Measurements from ENCODE around the gene VSX1. TPM values are rescaled to one million over a fixed set of nuclear protein-coding genes. Genes with fewer than 3 reads are reported as not detected.

The VSX1 gene
- total RNA-seq, 2 experiments from 2014 or later: not detected

DNA sequence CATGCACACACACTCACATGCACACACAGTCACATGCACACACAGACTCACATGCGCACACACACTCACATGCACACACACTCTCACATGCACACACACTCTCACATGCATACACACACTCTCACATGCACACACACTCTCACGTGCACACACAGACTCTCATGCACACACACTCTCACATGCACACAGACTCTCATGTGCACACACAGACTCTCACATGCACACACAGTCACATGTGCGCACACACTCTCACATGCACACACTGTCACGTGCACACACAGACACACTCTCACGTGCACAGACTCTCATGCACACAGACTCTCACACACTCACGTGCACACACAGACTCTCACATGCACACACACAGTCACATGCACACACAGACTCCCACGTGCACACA lies 36.6 kb upstream of the VSX1 start:
- intact Hi-C loops (cut with DNase I, micrococcal nuclease): no loop called here
- no peak for DNase-seq

DNA sequence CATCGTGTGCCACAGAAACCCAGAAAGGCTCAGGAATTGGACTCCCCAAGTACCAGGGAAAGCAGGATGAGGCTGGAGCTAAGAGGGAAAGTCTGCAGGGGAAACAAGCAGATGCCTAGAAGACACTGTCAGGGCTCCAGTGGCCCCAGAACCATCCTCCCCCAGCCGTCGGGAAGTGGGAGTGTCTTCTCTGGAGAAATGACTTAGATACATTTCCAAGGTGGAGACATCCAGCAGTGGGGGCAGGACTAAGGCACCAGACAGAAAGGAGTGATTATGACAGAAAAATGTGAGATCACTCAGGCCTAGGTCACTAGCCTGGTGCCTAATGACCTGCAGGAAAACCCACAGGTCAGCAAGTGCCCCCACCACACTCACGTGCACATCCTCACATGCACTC lies 36.0 kb upstream of the VSX1 start:
- no peaks in the 10 kb centered on the region for H3K36me3 ChIP-seq (ENCODE audit: insufficient read depth, low read length)
- no peak for DNase-seq
- Mint-ChIP-seq H3K4me1 (ENCODE audit: low read depth) (no peaks in the 10 kb centered on the region), H3K9me3 (no peaks in the 10 kb centered on the region), H3K27ac (no peak overlapping the region), H3K36me3 (ENCODE audit: low read depth) (no peaks in the 10 kb centered on the region), H3K4me3 (no peak overlapping the region), H3K27me3 (peaks cover 7% of the 10 kb centered on the region)
- CTCF ChIA-PET: no interaction called here
- intact Hi-C loops (cut with DNase I, micrococcal nuclease): no loop called here
- H3K27ac ChIP-seq (ENCODE audit: low read depth in 1 of 2, low read length in 2 of 2): no peak overlapping the region
- ATAC-seq (ENCODE audit: poor library complexity): no peak
- no peak overlapping the region for H3K4me3 ChIP-seq (ENCODE audit: low read length)
- no peaks in the 10 kb centered on the region for H3K9me3 ChIP-seq (ENCODE audit: control insufficient read depth in 1 of 2, insufficient read depth in 1 of 2, low read length in 2 of 2)
- TF ChIP-seq, protein P1, sequence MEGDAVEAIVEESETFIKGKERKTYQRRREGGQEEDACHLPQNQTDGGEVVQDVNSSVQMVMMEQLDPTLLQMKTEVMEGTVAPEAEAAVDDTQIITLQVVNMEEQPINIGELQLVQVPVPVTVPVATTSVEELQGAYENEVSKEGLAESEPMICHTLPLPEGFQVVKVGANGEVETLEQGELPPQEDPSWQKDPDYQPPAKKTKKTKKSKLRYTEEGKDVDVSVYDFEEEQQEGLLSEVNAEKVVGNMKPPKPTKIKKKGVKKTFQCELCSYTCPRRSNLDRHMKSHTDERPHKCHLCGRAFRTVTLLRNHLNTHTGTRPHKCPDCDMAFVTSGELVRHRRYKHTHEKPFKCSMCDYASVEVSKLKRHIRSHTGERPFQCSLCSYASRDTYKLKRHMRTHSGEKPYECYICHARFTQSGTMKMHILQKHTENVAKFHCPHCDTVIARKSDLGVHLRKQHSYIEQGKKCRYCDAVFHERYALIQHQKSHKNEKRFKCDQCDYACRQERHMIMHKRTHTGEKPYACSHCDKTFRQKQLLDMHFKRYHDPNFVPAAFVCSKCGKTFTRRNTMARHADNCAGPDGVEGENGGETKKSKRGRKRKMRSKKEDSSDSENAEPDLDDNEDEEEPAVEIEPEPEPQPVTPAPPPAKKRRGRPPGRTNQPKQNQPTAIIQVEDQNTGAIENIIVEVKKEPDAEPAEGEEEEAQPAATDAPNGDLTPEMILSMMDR (IDR thresholded peaks at IDR 0.05): no peak
- H3K4me1 ChIP-seq (ENCODE audit: insufficient read depth, low read length): no peaks in the 10 kb centered on the region
- POLR2A ChIA-PET: no interaction called here
- H3K27me3 ChIP-seq (ENCODE audit: control insufficient read depth in 1 of 2, insufficient read depth in 2 of 2, low read length in 2 of 2): peaks cover 0 to 3% of the 10 kb centered on the region in 2 experiments

More for the DNA sequence above, 36.6 kb upstream of the VSX1 start:
- no peaks in the 10 kb centered on the region for H3K36me3 ChIP-seq (ENCODE audit: insufficient read depth, low read length)
- no peak overlapping the region for H3K4me3 ChIP-seq (ENCODE audit: low read length)
- H3K27ac ChIP-seq (ENCODE audit: low read depth in 1 of 2, low read length in 2 of 2): no peak overlapping the region
- H3K9me3 Mint-ChIP-seq: no peaks in the 10 kb centered on the region
- H3K9me3 ChIP-seq (ENCODE audit: control insufficient read depth in 1 of 2, insufficient read depth in 1 of 2, low read length in 2 of 2): no peaks in the 10 kb centered on the region
- H3K36me3 Mint-ChIP-seq (ENCODE audit: low read depth): no peaks in the 10 kb centered on the region
- H3K4me1 ChIP-seq (ENCODE audit: insufficient read depth, low read length): no peaks in the 10 kb centered on the region
- ATAC-seq (ENCODE audit: poor library complexity): no peak
- H3K4me1 Mint-ChIP-seq (ENCODE audit: low read depth): no peaks in the 10 kb centered on the region
- TF ChIP-seq, protein P1 (IDR thresholded peaks at IDR 0.05): no peak
- H3K27me3 Mint-ChIP-seq: peaks cover 7% of the 10 kb centered on the region
- ChIA-PET POLR2A (no interaction called here), CTCF (no interaction called here)
- no peak overlapping the region for H3K27ac Mint-ChIP-seq
- H3K27me3 ChIP-seq (ENCODE audit: control insufficient read depth in 1 of 2, insufficient read depth in 2 of 2, low read length in 2 of 2): peaks cover 0 to 3% of the 10 kb centered on the region in 2 experiments
- no peak overlapping the region for H3K4me3 Mint-ChIP-seq

DNA sequence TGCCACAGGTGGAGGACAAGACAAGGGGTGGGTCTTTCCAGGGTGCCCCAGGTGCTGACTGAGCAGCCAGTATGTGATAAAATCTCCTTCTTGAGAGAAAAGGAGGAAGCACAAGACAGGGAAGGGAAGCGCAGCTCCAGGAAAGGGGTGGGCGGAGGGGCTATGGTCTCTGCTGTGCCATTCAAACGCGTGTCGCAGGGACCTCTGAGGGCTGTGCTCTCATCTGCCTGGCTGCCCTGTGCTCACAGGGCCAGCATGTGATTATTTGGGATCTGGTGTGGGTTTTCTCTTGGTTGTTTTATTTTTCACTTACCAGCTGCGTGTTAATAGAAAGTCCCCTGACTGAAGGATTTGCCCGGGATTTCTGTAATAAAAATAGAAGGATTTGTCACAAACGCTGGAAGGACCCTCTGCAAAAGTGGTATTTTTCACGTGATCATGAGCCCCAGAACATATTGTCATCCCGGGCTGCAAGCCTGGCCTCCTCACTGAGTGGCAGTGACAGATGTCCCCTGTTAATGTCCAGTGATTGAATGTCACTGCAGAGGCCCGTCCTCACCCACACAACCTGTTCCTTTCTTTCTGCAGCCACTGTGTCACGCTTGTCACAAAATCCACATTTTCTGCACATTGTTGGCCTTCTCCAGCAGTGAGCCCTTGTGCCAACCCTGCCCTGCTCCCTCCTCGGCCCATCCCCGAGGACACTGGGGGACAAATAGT lies 35.0 kb upstream of the VSX1 start:
- TF ChIP-seq, protein P1 (IDR thresholded peaks at IDR 0.05): no peak
- Mint-ChIP-seq H3K36me3 (ENCODE audit: low read depth) (no peaks in the 10 kb centered on the region), H3K27me3 (peaks cover 7% of the 10 kb centered on the region), H3K27ac (no peak overlapping the region), H3K4me1 (ENCODE audit: low read depth) (no peaks in the 10 kb centered on the region), H3K4me3 (no peak overlapping the region), H3K9me3 (no peaks in the 10 kb centered on the region)
- no peak for DNase-seq
- no peak for ATAC-seq (ENCODE audit: poor library complexity)
- Histone ChIP-seq H3K27me3 (ENCODE audit: control insufficient read depth in 1 of 2, insufficient read depth in 2 of 2, low read length in 2 of 2) (peaks cover 0 to 3% of the 10 kb centered on the region in 2 experiments), H3K9me3 (ENCODE audit: control insufficient read depth in 1 of 2, insufficient read depth in 1 of 2, low read length in 2 of 2) (no peaks in the 10 kb centered on the region), H3K4me1 (ENCODE audit: insufficient read depth, low read length) (no peaks in the 10 kb centered on the region), H3K4me3 (ENCODE audit: low read length) (no peak overlapping the region), H3K36me3 (ENCODE audit: insufficient read depth, low read length) (no peaks in the 10 kb centered on the region), H3K27ac (ENCODE audit: low read depth in 1 of 2, low read length in 2 of 2) (no peak overlapping the region)
- intact Hi-C loops (cut with DNase I, micrococcal nuclease): no loop called here
- CTCF ChIA-PET: no interaction called here
- POLR2A ChIA-PET: no interaction called here
